Adrenal gland (tissue), 5 donors: ENCODE data around the gene SP140L.

ENCODE experiments used
- POLR2A ChIP-seq, 2 donors: fragments of 450-650 bp; IDR thresholded peaks; one replicate each; pipeline ENCODE4 v1.6.1; 2017; ENCODE audit warnings: antibody characterized with exemption in 2 of 2, mild to moderate bottlenecking in 2 of 2, moderate library complexity in 1 of 2
- TF ChIP-seq, protein P1 (sequence below), 6 experiments: fragments of 450-650 bp in 4 of 6; fragments of 200-600 bp in 2 of 6; sonication (generic) in 1 of 6; IDR thresholded peaks; 1 replicate in 5 of 6; 2 replicates in 1 of 6; pipeline versions ENCODE4 v1.5.1 to v1.8.0; 2016 to 2021; ENCODE audit warnings: antibody characterized with exemption in 6 of 6, mild to moderate bottlenecking in 2 of 6, moderate library complexity in 1 of 6
- donor health status: DM: no; HTN: no; CAD: no.

DNA sequence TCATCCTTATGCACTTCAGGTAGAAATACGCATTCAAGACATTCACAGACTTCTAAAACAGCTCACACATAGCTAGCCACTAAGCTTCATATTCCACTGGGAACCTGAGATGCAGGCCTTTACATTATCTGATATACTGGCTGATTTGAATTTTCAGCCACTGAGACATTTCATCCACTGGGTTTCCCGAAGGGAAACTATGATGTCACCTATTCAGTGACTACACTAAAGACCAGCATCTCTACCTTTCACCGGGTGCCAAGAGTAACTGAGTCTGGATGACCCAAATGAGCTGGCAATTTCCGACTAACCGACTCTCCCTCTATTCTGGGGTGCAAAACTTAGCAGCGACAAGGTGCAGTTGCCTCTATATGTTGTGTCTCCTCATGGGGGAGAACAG lies 31.8 kb upstream of the SP140L start:
- TF ChIP-seq, protein P1, sequence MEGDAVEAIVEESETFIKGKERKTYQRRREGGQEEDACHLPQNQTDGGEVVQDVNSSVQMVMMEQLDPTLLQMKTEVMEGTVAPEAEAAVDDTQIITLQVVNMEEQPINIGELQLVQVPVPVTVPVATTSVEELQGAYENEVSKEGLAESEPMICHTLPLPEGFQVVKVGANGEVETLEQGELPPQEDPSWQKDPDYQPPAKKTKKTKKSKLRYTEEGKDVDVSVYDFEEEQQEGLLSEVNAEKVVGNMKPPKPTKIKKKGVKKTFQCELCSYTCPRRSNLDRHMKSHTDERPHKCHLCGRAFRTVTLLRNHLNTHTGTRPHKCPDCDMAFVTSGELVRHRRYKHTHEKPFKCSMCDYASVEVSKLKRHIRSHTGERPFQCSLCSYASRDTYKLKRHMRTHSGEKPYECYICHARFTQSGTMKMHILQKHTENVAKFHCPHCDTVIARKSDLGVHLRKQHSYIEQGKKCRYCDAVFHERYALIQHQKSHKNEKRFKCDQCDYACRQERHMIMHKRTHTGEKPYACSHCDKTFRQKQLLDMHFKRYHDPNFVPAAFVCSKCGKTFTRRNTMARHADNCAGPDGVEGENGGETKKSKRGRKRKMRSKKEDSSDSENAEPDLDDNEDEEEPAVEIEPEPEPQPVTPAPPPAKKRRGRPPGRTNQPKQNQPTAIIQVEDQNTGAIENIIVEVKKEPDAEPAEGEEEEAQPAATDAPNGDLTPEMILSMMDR (IDR thresholded peaks at IDR 0.05) = no peak
- TF ChIP-seq POLR2A (IDR thresholded peaks at IDR 0.05) = no peak
